HG03558 (cell line): ENCODE measurements around the gene LTBP4.
A peak's percentile ranks its signal among the peaks of the same experiment; 100 is the strongest.

Source experiments
- ATAC-seq: cut with Tn5 transposase; IDR thresholded peaks from one replicate; pipeline ENCODE4 v1.9.1; 2021; ENCODE audit warnings: moderate number of reproducible peaks; ENCODE audit not compliant: unreplicated experiment; ENCODE audit errors: extremely low read depth

LTBP4 gene

DNA sequence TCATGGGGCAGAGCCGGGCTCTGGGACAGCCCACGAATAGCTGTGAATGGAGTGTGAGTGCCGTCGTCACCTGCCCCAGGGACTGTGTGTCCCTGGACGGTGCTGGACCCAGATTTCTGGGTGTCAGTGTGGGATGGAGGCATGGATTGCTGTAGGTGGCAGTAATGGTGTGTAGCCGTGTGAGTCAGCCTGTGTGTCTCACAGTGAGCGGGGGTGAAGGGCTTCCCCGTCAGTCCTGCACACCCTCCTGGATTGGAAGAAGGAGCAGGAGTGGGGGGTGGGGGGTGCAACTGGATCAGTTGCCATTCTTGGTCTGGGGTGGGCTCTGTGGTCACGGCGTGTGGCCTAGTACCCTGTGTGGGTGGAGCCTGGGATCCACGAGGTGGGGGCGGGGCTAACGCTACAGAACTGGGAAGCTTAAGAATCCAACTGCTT lies 6.5 kb upstream of the LTBP4 start:
- ATAC-seq: no peak

DNA sequence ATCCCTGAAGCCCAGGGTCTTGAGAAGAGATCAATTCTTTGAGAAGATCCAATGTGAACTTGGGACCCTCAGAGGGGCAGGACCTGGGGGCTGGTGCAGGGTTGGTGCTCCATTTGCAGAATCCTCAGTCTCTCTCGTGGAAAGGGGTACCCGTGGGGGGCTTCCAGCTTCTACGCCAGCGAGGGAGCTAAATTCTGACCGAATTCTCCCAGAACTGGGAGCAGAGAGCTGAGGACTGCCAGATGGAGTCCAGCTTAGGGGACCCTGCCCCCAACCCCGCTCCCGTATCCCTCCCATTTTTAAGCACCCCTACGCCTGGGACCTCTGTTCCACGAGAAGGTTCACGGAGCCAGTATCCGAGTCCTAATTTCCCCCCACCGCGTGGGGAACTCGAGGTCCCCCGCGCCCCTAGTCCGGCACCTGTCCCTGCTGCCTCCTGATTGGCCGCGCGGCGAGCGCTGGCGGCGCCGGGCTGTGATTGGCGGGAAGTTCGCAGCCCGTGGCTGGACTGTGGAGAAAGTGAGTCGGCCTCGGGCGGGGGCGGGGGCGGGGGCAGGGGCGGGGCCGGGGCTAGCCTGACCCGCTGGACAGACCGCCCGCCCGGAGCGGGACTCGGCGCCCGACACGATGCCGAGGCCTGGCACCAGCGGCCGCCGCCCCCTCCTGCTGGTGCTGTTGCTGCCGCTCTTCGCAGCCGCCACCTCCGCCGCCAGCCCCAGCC lies 4.4 kb upstream of the LTBP4 start:
- ATAC-seq: no peak

DNA sequence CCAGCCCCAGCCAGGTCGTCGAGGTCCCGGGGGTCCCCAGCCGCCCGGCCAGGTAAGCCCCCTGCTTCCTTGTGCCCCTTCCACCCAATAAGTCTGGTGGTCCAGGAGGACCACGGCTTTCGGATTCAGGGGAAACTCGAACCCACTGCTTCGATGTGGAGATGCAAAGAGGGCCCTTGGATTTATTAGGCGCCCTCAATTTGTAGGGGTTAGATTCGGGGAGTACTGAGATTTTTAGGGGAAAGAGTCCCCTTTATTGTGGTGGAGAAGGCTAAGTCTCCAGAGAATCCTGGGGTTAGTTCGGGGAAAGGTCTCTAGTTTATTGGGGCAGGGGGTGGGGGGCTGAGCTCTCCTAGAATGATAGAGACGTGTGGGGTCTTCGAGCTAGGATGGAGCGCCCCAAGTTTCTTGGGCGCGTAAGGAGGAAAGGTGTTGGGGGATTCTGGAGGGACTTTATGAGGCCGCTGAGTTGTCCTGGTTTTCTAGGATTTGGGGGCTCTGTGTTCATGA lies 3.8 kb upstream of the LTBP4 start:
- ATAC-seq: no peak

DNA sequence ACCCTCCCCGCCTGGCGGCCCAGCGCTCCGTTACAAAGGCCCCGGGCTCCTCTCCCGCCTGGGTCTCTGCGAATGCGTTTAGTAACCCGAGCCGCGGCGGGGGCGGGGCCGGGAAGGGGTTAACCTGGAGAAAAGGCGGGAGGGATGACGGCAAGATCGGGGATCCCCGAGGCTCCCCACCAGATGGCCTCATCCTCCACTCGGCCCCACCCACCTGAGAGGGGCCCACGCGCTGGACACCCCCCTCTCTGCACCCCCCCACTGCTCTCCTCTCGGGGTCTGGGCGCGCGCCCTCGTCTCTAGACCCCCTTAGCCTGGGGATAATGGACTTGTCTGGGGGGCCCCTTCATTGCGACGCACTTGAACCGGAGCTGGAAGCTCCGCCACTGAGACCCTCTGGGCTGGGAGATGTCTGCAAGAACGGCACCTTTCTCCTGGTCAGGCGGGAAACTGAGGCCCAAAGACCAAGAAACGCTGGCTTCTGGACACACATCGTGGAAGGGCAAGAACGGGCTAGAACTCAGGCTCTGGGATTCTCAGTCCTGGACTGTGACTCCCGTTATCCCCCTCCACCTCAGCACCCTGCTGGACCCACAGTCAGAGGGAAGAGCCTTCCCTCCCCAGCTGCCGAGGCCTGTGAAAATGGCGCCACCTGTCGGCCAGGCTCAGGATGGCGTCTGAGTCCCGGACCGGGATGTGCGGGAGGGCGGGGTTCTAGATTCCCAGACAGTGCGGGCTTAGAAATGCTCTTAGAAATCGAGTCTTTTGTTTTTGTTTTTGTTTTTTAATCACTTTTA lies 2.9 kb upstream of the LTBP4 start:
- ATAC-seq: no peak

DNA sequence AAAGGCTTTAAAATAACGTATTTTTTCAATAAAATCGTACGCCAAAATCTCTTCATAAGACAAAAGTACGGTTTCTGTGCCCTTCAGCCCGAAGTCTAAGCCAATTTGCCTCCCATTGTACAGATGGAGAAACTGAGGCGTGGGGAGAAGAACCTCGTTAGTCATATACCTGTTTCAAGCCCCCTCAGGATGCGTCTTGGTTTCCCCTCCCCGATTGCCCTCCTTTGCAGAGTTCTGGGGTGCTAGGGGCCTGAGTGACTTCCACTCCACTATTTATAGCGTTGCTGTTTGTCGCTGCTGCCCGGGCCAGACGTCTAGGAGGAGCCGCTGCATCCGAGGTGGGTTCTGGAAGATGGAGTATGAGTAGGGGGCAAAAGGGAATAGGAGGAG lies 2.3 kb upstream of the LTBP4 start:
- no peak for ATAC-seq

DNA sequence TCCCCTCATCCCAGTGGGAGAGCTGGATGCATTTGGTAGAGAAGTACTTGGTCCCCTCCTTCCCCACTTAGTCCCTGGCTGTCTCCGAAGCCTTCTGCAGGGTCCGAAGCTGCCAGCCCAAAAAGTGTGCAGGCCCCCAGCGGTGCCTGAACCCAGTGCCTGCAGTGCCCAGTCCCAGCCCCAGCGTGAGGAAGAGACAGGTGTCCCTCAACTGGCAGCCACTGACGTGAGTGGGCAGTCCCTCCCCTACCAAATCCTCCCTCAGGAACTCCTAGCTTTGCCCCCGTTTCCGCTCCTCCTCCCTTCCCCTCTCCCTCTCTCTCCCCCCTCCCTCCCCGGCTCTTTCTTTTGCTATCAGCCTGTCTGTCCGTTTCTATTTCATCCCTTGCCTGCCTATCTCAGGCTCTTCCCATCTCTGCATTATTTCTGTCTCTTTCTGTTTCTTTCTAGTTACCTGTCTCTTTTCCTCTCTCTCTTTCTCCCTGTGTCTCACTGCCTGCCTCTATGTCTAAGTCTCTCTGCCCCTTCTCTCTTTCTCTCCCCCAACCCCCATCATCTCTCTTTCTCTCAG lies 1.8 kb upstream of the LTBP4 start:
- no peak for ATAC-seq

DNA sequence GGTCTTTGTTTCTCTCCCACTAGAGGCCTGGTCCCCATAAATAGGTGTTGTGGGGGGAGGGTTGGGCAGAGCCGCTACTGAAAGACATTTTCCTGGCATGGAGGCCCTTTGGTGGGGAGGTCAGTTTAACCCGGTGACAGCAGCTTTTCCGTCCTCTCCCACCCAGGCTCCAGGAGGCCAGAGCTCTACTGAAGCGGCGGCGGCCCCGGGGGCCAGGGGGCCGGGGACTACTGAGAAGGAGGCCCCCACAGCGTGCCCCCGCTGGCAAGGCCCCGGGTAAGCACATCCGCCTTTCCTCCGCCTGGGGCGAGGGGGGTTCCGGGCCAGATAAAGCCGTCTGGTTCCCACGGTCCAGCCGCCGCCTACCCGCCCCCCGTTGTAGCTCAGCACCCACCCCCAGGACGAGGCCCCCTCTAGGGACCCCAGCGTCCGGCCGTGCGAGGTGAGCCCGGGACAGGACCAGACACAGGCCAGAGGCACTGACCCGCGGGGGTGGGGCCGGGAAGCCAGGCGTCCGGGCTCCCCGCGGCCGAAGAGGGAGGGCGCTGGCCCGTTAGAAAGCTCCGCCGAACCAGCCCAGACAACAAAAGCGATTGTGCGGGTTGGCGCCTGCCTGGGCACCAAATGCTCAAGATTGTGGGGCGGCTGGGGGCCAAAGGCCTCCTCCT lies 1.1 kb upstream of the LTBP4 start:
- ATAC-seq: no peak

DNA sequence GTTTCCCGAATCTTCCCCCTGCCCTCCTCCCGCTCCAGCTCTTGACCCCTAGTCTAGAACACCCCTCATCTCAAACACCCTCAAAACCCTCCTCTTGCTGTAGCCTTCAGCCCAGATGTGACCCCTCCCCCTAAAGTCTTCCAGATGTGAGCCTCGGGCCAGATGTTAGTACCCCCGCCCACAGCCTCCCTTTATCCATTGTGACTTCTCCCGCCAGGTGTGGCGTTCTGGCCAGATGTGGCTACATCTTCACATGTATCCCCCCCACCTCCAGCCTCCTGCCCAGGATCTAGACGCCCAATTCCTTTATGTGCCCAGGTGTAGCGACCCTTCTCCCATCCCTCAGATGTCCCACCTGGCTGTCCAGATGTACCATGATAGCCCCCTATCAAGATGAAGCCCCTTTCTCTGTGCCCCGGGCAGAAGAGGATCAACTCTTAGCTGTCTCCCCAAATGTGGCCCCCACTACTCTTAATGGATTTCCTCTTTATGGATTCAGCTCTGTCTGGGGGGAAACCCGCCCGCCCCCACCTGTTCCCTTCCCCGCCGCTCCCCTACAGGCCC lies 517 bp upstream of the LTBP4 start:
- no peak for ATAC-seq

DNA sequence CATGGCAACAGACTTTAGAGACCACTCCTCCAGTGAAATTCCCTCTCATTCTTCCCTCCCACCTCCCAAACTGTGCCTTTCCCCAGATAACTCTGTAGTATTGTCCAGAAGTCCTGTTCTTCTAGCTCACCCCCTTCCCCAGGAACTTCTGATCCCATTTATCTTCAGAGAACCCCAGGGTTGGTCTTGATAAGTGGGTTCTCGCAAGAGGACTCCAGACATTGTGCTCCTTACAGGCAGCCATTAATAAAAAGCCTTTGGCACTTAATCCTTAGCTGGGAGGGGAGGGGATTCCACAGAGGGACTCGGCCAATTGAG lies 1.9 kb downstream of the LTBP4 start:
- ATAC-seq: no peak

DNA sequence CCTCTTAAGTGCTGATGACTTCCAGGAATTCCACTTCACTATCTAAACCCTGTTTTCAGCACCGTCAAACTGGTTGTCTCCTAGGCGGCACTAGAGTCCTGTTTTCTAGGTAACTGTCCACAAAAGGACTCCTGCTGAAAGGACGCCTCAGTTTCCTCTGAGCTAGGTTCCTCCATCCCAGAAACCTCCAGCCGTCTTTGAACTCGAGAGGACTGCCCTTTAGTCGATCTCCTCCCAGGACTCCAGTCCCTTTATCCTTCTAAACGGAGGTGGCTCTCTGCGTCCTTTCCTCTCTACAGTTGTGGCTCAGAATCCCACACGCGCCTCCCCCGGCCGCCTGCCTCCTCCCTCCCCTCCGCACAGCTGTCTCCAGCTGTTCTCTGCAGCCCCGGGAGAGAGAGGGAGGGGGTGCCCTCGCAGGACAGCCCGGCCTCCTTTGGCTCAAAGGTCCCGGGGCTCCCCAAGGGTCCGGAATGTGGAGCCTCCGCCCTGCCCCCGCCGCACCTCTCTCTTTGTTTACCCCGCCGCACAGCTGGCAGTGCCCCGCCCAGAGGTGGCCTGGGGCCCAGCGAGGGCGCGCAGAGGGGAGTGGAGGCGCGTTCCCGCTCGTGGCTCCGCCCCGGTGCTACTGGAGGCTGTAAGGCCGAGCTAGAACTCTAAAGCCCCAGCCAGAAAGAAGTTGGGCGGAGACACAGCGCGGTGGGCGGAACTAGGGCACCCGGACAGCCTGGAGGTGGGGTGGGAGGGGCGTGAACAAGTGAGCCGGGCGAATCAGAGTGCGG lies 2.4 kb downstream of the LTBP4 start:
- peak; percentile 48 for ATAC-seq

DNA sequence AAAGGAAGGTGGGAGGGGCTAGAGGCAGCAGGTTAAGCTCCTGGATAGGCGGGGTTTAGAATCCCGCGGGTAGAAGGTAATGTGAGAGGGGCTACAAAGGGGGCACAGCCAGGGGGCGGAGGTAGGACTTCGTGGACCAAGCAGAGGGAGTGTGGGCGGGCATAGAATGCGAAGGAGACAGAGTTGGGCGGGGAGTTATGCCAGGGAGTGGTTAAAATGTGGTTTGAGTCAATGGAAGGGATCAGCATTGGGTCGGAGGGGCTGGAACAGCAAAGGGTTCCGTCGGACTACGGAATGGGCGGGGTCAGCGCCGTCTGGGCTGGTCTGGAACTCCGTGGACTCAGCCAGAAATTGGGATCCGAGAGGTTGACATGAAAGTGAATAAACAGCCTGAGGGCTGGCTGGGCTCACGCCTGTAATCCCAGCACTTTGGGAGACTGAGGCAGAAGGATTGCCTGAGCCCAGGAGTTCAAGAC lies 3.0 kb downstream of the LTBP4 start:
- ATAC-seq: no peak

DNA sequence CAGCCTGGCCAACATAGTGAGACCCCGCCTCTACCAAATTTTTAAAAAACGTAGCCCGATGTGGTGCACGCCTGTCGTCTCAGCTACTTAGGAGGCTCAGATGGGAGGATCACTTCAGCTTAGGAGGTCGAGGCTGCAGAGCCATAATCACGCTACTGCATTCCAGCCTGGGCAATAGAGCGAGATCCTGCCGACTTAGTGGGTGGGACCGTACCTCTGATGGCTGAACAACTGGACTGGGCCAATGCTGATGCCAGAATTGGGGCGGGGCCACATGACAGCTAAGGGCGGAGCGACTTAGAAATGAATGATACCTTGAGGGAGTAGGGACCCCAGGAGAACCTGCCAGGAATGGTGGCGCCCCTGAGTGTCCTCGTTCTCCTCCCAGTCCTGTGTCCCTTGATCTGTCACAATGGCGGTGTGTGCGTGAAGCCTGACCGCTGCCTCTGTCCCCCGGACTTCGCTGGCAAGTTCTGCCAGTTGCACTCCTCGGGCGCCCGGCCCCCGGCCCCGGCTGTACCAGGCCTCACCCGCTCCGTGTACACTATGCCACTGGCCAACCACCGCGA lies 3.6 kb downstream of the LTBP4 start:
- ATAC-seq: no peak

DNA sequence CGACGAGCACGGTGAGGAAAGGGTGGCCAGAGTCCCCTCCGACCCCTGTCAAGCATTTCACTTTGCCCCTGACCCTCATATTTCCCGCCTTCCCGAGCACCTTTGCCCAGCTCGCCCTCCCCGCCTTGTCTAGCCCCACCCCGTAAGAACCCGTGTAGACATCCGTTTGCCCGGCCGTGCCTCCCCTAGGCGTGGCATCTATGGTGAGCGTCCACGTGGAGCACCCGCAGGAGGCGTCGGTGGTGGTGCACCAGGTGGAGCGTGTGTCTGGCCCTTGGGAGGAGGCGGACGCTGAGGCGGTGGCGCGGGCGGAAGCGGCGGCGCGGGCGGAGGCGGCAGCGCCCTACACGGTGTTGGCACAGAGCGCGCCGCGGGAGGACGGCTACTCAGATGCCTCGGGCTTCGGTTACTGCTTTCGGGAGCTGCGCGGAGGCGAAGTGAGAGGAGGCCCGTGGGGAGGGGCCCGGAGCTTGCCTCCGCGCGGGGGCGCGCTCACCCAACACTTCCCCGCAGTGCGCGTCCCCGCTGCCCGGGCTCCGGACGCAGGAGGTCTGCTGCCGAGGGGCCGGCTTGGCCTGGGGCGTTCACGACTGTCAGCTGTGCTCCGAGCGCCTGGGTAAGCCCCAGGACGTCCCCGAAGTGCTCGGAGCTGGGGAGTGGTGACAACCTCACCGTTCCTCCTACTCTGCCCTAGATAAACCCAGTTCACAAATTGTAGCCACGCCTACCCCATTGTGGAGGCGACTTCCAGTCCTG lies 4.2 kb downstream of the LTBP4 start:
- ATAC-seq: no peak

DNA sequence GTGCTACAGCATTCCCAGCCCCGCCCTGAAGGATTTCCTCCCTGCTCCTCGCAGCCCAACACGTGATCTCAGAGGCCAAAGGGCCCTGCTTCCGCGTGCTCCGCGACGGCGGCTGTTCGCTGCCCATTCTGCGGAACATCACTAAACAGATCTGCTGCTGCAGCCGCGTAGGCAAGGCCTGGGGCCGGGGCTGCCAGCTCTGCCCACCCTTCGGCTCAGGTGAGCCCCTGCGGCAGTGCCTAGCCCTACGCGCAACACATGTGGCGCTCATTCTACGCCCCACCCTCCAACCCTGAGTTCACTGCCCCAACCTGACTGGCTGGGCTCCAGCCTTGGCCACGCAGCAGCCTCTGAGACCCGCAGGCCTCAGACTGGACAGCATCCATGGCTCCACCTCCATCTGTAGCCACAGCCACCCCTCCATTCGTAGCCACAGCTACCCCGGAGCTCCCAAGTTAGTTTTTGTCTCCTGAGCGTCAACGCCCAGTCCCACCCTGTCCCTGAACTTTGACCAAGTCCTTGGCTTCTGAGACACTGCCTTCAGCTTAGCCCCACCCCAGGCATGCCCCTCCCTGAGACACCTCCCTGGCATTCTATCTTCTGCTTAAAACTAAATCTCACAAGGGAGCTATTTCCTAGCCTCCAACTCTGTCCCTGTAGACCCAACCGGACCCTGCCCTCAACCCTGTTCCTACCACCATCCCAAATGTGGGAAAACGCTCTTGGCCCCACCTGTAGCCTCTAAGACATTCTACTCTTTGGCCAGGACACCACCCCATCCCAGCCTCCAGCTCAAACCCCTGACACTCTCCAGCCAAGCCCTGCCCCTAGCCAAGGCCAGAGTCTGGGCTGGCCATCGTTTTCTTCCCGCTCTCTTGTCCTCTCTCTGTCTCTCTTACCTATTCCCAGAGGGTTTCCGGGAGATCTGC lies 6.4 kb downstream of the LTBP4 start:
- ATAC-seq: no peak

DNA sequence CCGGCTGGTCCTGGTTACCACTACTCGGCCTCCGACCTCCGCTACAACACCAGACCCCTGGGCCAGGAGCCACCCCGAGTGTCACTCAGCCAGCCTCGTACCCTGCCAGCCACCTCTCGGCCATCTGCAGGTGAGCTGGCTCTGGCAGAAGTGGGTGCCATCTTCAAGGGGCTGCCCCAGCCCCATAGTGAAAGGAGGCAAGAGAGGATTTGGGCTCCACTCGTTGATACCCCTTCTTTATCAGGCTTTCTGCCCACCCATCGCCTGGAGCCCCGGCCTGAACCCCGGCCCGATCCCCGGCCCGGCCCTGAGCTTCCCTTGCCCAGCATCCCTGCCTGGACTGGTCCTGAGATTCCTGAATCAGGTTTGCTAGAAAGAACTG lies 7.1 kb downstream of the LTBP4 start:
- ATAC-seq: no peak

DNA sequence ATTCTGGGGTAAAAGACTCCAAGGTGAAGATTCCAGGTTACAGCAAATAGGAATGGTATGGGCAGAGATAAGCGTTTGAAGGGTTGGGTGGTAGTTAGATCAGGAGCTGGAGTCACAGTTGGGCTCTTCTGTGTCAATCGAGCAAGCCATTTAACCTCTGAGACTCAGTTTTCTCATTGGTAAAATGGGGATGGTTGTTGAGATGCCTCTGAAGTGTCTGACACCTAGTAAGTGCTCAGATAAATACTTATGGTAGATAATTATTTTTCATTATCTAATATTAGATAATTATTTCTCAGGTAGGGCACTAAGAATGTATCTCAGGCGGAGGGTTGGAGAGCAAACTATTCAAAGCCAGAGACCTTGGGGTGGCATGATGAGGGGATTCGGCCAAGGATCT lies 7.8 kb downstream of the LTBP4 start:
- no peak for ATAC-seq

DNA sequence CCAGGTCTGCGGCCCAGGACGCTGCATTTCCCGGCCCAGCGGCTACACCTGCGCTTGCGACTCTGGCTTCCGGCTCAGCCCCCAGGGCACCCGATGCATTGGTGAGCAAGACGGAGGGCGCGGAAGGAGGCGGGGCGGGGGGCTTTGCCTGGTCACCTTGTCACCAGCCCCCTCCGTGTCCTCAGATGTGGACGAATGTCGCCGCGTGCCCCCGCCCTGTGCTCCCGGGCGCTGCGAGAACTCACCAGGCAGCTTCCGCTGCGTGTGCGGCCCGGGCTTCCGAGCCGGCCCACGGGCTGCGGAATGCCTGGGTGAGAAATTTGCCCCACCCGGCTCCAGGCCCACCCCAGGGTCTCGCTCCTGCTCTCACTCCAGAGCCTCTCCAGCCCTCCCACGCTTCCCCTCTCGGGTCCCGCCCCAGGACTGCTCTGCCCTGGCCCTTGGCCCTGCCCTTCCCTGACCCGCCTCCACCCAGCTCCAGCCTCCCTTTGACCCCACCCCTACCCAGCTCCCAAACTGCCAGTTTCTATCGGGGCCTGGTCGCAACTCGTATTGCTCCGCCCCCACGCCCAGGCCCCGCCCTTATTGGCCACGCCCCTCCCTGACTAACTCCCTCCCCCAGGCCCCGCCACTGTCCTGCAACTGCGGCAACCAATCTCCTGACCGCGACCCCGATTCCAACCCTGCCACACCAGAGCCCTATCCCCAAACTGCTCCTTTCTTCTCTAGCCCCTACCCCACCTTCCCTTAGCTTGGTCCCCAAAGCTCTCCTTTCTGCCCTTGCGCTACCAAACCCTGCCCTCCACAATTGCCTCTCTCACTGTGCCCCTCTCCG lies 8.6 kb downstream of the LTBP4 start:
- no peak for ATAC-seq
